ENCODE data around the gene SETBP1. TPM values are rescaled to one million over a fixed set of nuclear protein-coding genes. Genes with fewer than 3 reads are reported as not detected.
"Not testable (repeated sequence)": the region's sequence is repeated elsewhere in the genome, so short reads cannot be mapped to it uniquely, and the experiment has no call there.

Gene SETBP1
- total RNA-seq, 1 donor from 2014 or later: 30.1 TPM

DNA sequence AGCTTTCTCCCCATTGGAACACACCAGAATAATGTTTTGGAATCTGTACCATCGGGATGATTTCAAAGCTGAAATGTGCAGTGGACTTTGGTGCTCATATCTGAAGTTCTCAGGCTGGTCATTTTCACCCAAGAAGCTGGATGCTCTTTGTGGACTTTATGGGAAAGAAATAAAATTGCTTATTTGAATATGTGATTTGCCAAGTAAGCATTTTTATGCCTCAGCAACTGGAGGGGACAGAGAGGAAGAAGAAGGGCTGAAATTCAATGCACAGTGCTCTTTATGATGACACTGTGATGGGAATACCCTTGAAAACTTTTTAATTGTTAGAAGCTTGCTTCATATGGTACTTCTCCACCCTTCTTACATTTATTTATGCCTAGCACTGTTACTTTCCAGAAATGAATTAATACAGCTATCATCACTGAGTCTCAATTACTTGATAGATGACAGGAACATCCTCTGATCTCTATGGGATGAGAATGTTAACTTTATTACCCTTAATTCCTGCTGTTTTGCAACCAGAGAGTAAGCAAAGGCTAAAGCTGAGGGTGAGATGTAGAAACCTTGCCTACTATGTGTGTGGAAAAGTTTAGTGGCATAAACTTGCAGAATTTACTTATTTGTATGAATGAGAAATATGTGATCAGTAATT is 23.6 kb downstream of the SETBP1 start:
- no peak for DNase-seq

- no peak for DNase-seq
Observed at GRCh38 chr18:44705075-44705675, 24.5 kb downstream of the SETBP1 start.

DNA sequence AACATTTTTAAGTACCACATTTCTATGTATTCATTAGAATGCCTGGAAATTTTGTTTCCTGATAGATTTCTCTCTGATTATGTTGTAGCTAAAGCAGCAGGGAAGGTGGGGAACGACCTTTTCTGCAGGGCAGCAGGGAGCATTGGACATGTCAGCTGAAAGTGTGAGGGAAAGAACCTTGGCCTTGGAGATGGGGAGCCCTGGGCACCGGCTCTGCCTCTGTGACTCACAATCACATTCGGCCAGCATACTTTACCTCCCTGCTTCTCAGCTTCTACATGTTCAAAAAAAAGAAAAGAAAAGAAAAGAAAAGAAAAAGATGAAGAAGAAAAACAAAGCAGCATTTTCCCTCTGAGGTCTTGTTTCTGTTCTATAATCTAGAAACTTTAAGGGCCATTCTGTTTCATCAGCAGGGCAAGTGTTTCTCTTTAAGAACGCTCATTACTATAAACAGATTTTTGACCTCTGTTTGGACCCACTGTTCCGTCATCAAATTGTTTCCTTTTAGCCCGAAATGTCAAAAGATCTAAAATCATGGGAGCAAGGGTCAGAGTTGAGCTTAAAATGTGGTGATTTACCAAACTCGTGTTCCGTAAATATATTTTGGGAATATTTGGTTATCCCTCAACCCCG is 27.9 kb downstream of the SETBP1 start:
- no peak for DNase-seq

DNA sequence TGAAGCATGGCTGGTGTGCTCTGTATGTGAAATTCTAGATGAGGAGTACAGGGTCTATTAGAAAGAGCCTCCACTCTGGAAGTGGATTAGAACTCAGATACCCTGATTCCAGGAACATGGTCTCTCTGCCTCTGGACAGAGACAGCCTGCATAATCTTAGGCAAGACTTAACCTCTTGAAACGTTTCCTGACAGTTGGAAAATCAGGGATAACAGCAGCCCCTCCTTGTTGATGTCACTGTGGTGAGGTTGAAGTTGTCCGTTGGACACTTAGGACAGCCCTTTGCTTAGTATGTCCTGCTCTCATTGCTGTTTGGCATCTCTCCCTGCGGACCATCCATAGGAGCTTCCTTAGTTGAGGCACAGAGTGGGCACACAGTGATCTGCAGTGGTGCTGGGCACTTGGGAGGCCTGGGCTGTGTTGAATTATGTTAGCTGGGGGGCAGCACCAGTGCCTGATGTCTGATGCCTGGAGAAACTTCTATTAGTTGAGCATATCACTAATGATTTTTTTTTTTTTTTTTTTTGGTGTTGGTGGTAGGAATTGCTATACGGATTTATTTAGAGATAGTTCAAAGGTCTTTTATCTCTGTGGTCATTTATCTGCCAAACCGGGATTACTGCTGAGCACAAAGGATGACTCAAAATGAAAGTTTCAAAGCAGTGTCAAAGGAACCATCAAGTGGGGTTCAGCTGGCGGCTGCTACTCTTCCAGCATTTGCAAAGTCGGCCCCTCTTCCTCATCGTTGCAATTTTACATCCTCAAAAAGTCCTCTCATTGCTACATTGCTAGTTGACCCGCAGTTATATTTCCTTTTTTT is 28.8 kb downstream of the SETBP1 start:
- no peak for DNase-seq

- no peak for DNase-seq
Observed at GRCh38 chr18:44710931-44711330, 30.2 kb downstream of the SETBP1 start.

DNA sequence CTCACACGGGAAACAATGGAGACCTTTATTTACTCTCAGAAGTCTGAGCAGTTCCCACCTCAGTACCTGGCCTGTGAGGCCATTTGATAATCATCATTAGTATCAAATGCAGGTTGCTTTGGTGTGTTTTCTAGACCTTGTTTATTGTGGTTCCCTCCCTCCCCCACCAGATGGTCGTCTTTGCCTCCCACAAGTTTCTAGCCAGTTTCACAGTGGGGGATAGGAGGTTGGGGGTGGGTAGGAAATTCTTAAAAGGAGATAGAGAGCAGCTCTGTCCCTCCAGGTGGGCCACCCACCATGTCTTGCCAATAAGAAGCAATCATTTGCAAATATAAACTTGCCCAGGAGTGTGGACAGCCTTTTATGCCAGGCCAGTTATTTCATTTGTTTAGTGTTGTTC is 31.3 kb downstream of the SETBP1 start:
- no peak for DNase-seq

- DNase-seq: no peak
Observed at GRCh38 chr18:44713435-44713834, 32.7 kb downstream of the SETBP1 start.

- no peak for DNase-seq
Observed at GRCh38 chr18:44714376-44714775, 33.7 kb downstream of the SETBP1 start.

- peak; percentile 53 for DNase-seq
Observed at GRCh38 chr18:44715245-44715644, 34.6 kb downstream of the SETBP1 start.

GRCh38 chr18:44715842-44716241 is 35.2 kb downstream of the SETBP1 start:
- peak; percentile 86 for DNase-seq

GRCh38 chr18:44716697-44717163 is 36.0 kb downstream of the SETBP1 start:
- DNase-seq: no peak

DNA sequence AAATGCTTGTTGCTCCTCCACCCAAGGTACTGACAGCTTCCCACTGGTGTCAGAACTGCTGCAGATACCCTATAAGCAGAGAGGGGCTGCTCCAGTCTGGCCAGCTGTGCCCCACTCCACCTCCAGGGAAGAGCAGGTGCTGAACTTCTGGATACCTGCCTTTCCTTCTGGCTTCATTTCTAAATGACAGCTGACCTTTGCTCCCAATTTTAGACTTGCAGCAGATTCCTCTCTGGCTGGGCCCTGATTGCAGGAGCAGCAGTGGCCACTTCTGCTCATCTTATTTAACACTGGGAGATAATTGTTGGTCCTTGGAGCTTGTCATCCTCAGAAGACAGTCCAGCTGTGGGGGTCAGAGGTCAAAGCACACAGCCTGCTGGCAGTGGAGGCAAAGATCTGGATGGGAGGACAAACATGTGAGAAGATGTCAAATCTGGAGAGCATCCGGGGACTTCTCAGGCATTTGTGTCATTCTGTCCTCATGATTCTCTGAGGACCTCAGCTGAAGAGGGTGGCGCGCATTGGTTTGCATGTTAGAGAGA is 38.9 kb downstream of the SETBP1 start:
- DNase-seq: no peak

DNA sequence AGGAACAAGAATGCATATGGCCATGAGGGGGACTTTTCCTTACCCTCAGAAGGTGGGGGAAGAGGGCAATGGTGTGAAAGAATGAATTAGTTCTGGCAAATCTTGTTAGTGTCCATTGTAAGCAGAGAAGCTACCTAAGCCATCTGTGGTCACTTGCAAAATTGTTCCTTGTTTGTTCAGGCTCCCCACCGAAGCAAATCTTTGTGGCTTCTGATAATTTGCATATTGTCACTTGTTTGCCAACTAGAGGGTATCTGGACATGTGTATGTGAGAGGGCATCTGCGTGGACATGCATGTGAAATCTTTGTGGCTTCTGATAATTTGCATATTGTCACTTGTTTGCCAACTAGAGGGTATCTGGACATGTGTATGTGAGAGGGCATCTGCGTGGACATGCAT is 41.1 kb downstream of the SETBP1 start:
- DNase-seq: not testable (repeated sequence)

DNA sequence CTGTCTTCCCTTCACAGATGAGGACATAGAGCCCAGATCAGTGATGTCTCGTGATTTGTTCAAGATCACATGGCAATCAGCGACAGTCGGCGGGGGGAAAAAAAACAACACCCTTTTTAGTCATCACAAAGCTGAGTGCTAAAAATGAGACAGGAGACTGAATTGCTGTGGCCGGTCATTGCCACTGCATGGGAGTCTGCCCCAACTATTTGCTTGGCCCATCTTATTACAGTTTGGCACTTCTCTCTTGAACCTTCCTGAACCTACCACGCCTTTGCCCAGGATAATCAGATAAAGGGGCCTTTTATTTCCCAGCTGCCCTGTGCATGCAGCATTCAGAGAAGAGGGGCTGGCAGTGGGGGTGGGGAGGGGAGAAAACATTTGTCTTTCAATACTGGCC is 42.7 kb downstream of the SETBP1 start:
- peak; percentile 43 for DNase-seq

DNA sequence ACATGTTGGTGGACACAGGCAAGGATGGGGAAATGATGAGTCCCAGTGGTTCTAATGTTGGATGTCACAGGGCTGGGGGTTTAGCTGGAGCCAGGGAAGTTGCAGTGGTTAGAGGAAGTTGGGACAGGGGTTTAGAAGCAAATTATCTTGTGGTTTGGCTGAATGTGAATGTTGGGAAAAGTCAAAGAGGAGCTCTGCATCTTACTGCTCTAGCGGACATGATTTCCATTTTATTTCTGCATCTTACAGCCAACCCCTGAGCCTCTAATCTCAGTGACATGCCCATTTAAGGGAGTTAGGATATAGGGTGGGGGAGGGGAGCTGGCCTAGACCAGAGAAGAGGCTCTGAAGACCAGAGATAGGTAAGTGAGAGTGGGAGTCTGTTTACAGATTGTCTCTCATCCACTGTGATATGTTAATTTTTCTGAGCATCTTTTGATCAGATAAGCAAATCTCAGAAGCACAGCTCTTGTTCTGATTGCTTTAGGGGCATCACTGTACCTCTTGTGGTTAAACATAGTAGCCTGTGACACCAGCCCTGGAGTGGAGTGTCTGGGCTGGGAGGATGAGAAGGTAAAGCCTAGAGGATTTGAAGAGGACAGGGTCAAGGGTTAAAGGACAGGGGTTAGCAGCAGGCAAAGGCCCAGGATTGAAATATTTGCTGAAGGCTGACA is 43.6 kb downstream of the SETBP1 start:
- no peak for DNase-seq

- DNase-seq: no peak
Observed at GRCh38 chr18:44725300-44726058, 44.8 kb downstream of the SETBP1 start.

DNA sequence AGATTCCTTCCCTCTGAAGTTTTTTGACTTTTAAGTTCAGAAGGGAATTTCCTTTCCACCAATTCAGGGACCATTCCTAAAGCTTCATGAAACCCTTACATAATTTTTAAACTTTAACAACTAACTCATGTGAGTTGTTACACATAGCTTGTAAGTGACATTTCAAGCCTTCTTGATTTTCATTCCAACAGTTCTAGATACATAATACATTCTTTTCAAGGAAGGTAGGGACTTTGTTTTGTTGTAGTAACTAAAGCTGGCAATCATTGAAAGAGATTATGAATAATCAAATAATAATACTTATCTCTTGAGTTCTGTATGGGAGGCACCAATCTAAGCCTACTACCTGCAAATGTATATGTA is 45.4 kb downstream of the SETBP1 start:
- DNase-seq: no peak

GRCh38 chr18:44727291-44727690 is 46.6 kb downstream of the SETBP1 start:
- no peak for DNase-seq

- DNase-seq: no peak
Observed at GRCh38 chr18:44729631-44730101, 49.0 kb downstream of the SETBP1 start.

GRCh38 chr18:44730803-44731529 is 50.3 kb downstream of the SETBP1 start:
- DNase-seq: no peak
